OCI-LY7 (cell line): ENCODE data around the gene OR2F1. TPM values are rescaled to one million over a fixed set of nuclear protein-coding genes. Genes with fewer than 3 reads are reported as not detected.

Source experiments
- BruUV-seq: library from RNA; stranded (reverse); fragments of 400-500 nt; replicated peaks from 2 replicates; lab custom pipeline; 2021; lab: Mats Ljungman, UMichigan
- CTCF ChIA-PET: fragments of 300-600 bp; sonication (Branson Sonifier 250); formaldehyde crosslinking; loops from one replicate; lab custom pipeline; 2022; ENCODE audit warnings: antibody characterized with exemption; ENCODE audit not compliant: unreplicated experiment; lab: Charles Lee
- POLR2A ChIA-PET: fragments of 300-600 bp; sonication (Branson Sonifier 250); formaldehyde crosslinking; loops from one replicate; lab custom pipeline; 2022; ENCODE audit warnings: antibody characterized with exemption; lab: Charles Lee
- DNase-seq: peaks from one replicate; pipeline ENCODE4 v3.0.0-alpha.2; 2015; ENCODE audit warnings: low spot score
- H2AFZ ChIP-seq: fragments of 200-600 bp; sonication (generic), shearing (Covaris generic); 2 replicates; pipeline ENCODE4 v1.6.1; 2014; ENCODE audit warnings: mild to moderate bottlenecking, antibody characterized with exemption, low read length, moderate library complexity
- H3K27ac ChIP-seq: fragments of 200-600 bp; sonication (generic); 2 replicates; pipeline ENCODE4 v1.5.1; 2014; ENCODE audit warnings: mixed run types, low read depth, mild to moderate bottlenecking, moderate library complexity, low read length, inconsistent platforms; ENCODE audit not compliant: poor library complexity, severe bottlenecking
- H3K36me3 ChIP-seq: fragments of 200-600 bp; sonication (generic); 2 replicates; pipeline ENCODE4 v1.6.1; 2014; ENCODE audit warnings: mild to moderate bottlenecking, antibody characterized with exemption, low read length, moderate library complexity, mixed read lengths; ENCODE audit not compliant: insufficient read depth
- H3K4me1 ChIP-seq: fragments of 200-600 bp; sonication (generic); 2 replicates; pipeline ENCODE4 v1.5.1; 2014; ENCODE audit warnings: mild to moderate bottlenecking, low read length; ENCODE audit not compliant: insufficient read depth, poor library complexity, severe bottlenecking
- H3K4me2 ChIP-seq: fragments of 200-600 bp; sonication (generic); 2 replicates; pipeline ENCODE4 v1.6.1; 2014; ENCODE audit warnings: mild to moderate bottlenecking, low read length
- H3K4me3 ChIP-seq: fragments of 200-600 bp; sonication (generic); 2 replicates; pipeline ENCODE4 v1.5.1; 2014; ENCODE audit warnings: mild to moderate bottlenecking, low read depth, low read length; ENCODE audit not compliant: poor library complexity, severe bottlenecking
- H3K79me2 ChIP-seq: fragments of 200-600 bp; sonication (generic); 2 replicates; pipeline ENCODE4 v1.6.1; 2016; ENCODE audit warnings: low read depth, mild to moderate bottlenecking, low read length, moderate library complexity, mixed read lengths; ENCODE audit not compliant: insufficient read depth
- H3K9me2 ChIP-seq: fragments of 200-600 bp; sonication (generic); 2 replicates; pipeline ENCODE4 v1.6.1; 2016; ENCODE audit warnings: mild to moderate bottlenecking, low read length, mixed read lengths; ENCODE audit not compliant: insufficient read depth
- H3K9me3 ChIP-seq: fragments of 200-600 bp; sonication (generic); 2 replicates; pipeline ENCODE4 v1.6.1; 2014; ENCODE audit warnings: mild to moderate bottlenecking, mixed run types, low read length, mixed read lengths
- H4K20me1 ChIP-seq: fragments of 200-600 bp; sonication (generic); 2 replicates; pipeline ENCODE4 v1.6.1; 2014; ENCODE audit warnings: mild to moderate bottlenecking, antibody characterized with exemption, low read length, moderate library complexity, mixed read lengths; ENCODE audit not compliant: insufficient read depth
- CTCF ChIP-seq: fragments of 200-600 bp; sonication (generic); conservative IDR thresholded peaks from 2 replicates; pipeline ENCODE4 v1.5.1; 2014; ENCODE audit warnings: mild to moderate bottlenecking, antibody characterized with exemption, low read length, moderate library complexity, mixed read lengths
- EZH2phosphoT487 ChIP-seq: fragments of 200-600 bp; sonication (generic); IDR thresholded peaks from 2 replicates; pipeline ENCODE4 v1.6.1; 2018; ENCODE audit warnings: low read depth, borderline replicate concordance, mild to moderate bottlenecking, mixed run types, antibody characterized with exemption, low read length, moderate library complexity, mixed read lengths
- intact Hi-C: fragments of 100-400 bp; cut with micrococcal nuclease; formaldehyde crosslinking; loops from one replicate; pipeline ENCODE4 v1.10.0; 2022; ENCODE audit not compliant: unreplicated experiment
- total RNA-seq, 2 experiments: library from RNA; depleted of rRNA in 1 of 2; stranded (reverse); fragments of >200 nt in 1 of 2; shearing (Covaris generic) in 1 of 2; gene quantifications; 2 replicates each; pipeline ENCODE4 v1.2.3, GENCODE V29; 2014 to 2022

The OR2F1 gene
- total RNA-seq, 2 experiments from 2014 or later, result not detected

GRCh38 chr7:143978585-143978984 lies 23.9 kb downstream of the OR2F1 start:
- Histone ChIP-seq H3K36me3 (no peaks in the 10 kb centered on the region), H4K20me1 (no peaks in the 10 kb centered on the region), H3K4me1 (no peaks in the 10 kb centered on the region), H3K4me3 (no peak overlapping the region), H2AFZ (no peak overlapping the region), H3K4me2 (no peak overlapping the region), H3K27ac (no peak overlapping the region), H3K9me2 (no peaks in the 10 kb centered on the region), H3K9me3 (no peaks in the 10 kb centered on the region), H3K79me2 (no peaks in the 10 kb centered on the region)
- DNase-seq, result no peak
- CTCF ChIA-PET, result no interaction called here
- BruUV-seq, result no TSS peak
- POLR2A ChIA-PET, result no interaction called here
- intact Hi-C loops, result no loop called here
- TF ChIP-seq CTCF, result no peak
- TF ChIP-seq EZH2phosphoT487, result no peak

DNA sequence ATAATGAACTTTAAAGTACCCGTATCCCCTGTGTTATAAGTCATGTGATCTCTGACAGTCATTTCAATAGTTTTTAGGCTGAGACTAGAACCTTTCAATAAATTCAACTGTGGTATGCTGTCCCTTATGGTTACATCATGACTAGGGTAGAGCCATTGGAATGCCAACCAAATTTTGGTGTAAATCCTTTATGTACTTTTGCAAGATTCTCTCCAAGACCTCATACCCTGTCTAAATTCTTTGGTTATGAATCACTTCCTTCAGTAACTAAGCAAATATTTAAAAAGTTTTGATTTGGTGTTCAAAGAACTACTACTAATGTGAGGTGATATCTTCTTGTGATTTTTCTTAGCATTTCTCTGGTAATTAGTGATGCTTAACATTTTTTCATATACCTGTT lies 24.7 kb downstream of the OR2F1 start:
- H3K4me3 ChIP-seq, result no peak overlapping the region
- H3K9me3 ChIP-seq, result no peaks in the 10 kb centered on the region
- no peak overlapping the region for H2AFZ ChIP-seq
- H3K9me2 ChIP-seq, result no peaks in the 10 kb centered on the region
- no TSS peak for BruUV-seq
- no peak for DNase-seq
- no peak overlapping the region for H3K4me2 ChIP-seq
- H4K20me1 ChIP-seq, result no peaks in the 10 kb centered on the region
- H3K79me2 ChIP-seq, result no peaks in the 10 kb centered on the region
- CTCF ChIA-PET, result no interaction called here
- intact Hi-C loops, result no loop called here
- no peaks in the 10 kb centered on the region for H3K4me1 ChIP-seq
- TF ChIP-seq EZH2phosphoT487 (no peak), CTCF (no peak)
- POLR2A ChIA-PET, result no interaction called here
- no peak overlapping the region for H3K27ac ChIP-seq
- no peaks in the 10 kb centered on the region for H3K36me3 ChIP-seq

GRCh38 chr7:143979998-143980397 lies 25.4 kb downstream of the OR2F1 start:
- Histone ChIP-seq H3K27ac (no peak overlapping the region), H3K4me3 (no peak overlapping the region), H3K79me2 (no peaks in the 10 kb centered on the region), H3K9me2 (no peaks in the 10 kb centered on the region), H3K36me3 (no peaks in the 10 kb centered on the region), H3K4me1 (no peaks in the 10 kb centered on the region), H3K4me2 (no peak overlapping the region), H4K20me1 (no peaks in the 10 kb centered on the region), H3K9me3 (no peaks in the 10 kb centered on the region), H2AFZ (no peak overlapping the region)
- no peak for DNase-seq
- ChIA-PET POLR2A (interaction anchor here (0.6 kb wide), 1 partner anchor 561 kb away, joined by 3 read pairs; no protein-coding TSS in a partner anchor), CTCF (no interaction called here)
- intact Hi-C loops, result no loop called here
- TF ChIP-seq CTCF (no peak), EZH2phosphoT487 (no peak)
- no TSS peak for BruUV-seq
